GM12874 (cell line): ENCODE results near the gene PDE7B.

Experiments
- CTCF ChIP-seq: IDR thresholded peaks from 2 replicates; pipeline ENCODE4 v1.5.1; 2011; ENCODE audit warnings: low read depth, mild to moderate bottlenecking, control low read depth, low read length, moderate library complexity; ENCODE audit not compliant: insufficient read depth

The PDE7B gene

GRCh38 chr6:135950669-135951068, 99.2 kb downstream of the PDE7B start:
- no peak for TF ChIP-seq CTCF

- TF ChIP-seq CTCF, result no peak
Observed at GRCh38 chr6:135951169-135951568, 99.7 kb downstream of the PDE7B start.

- no peak for TF ChIP-seq CTCF
Observed at GRCh38 chr6:135953818-135954217, 102.3 kb downstream of the PDE7B start.

GRCh38 chr6:135955099-135955498, 103.6 kb downstream of the PDE7B start:
- TF ChIP-seq CTCF, result no peak

GRCh38 chr6:135962731-135963130, 111.2 kb downstream of the PDE7B start:
- no peak for TF ChIP-seq CTCF

GRCh38 chr6:135970750-135971149, 119.2 kb downstream of the PDE7B start:
- TF ChIP-seq CTCF, result no peak

GRCh38 chr6:135971351-135971750, 119.8 kb downstream of the PDE7B start:
- TF ChIP-seq CTCF, result no peak

- no peak for TF ChIP-seq CTCF
Observed at GRCh38 chr6:135972150-135972549, 120.6 kb downstream of the PDE7B start.
